RWPE2 (cell line): ENCODE measurements around the gene ABCA2.
A peak's percentile ranks its signal among the peaks of the same experiment; 100 is the strongest.

Experiments used
- ATAC-seq: fragments of 200-7000 bp; cut with Tn5 transposase; 3 replicates; pipeline ENCODE4 v1.9.1; 2021; ENCODE audit warnings: low read depth
- DNase-seq: peaks from one replicate; pipeline ENCODE4 v3.0.0-alpha.2; 2020; ENCODE audit warnings: low spot score
- H3K27ac ChIP-seq: fragments of 450-650 bp; 2 replicates; pipeline ENCODE4 v1.5.1; 2017; ENCODE audit warnings: mild to moderate bottlenecking; ENCODE audit not compliant: poor library complexity, severe bottlenecking
- H3K27me3 ChIP-seq: fragments of 250-450 bp; sonication (Bioruptor Pico); 2 replicates; pipeline ENCODE4 v1.5.1; 2021; ENCODE audit warnings: mild to moderate bottlenecking, moderate library complexity; ENCODE audit not compliant: insufficient read depth, poor library complexity, severe bottlenecking
- H3K36me3 ChIP-seq: fragments of 250-450 bp; sonication (Bioruptor Pico); 2 replicates; pipeline ENCODE4 v1.5.1; 2020; ENCODE audit warnings: low read depth, mild to moderate bottlenecking, moderate library complexity
- H3K4me1 ChIP-seq: fragments of 250-450 bp; sonication (Bioruptor Pico); 2 replicates; pipeline ENCODE4 v1.5.1; 2021; ENCODE audit warnings: mild to moderate bottlenecking, moderate library complexity; ENCODE audit not compliant: insufficient read depth, poor library complexity, severe bottlenecking
- H3K4me3 ChIP-seq: fragments of 250-450 bp; sonication (Bioruptor Pico); 2 replicates; pipeline ENCODE4 v1.5.1; 2021; ENCODE audit warnings: mild to moderate bottlenecking, moderate library complexity; ENCODE audit not compliant: severe bottlenecking
- H3K9me3 ChIP-seq: fragments of 250-450 bp; sonication (Bioruptor Pico); 2 replicates; pipeline ENCODE4 v1.5.1; 2021; ENCODE audit warnings: mild to moderate bottlenecking, moderate library complexity; ENCODE audit not compliant: severe bottlenecking
- CTCF ChIP-seq: fragments of 450-650 bp; IDR thresholded peaks from one replicate; pipeline ENCODE4 v1.5.1; 2017; ENCODE audit warnings: mild to moderate bottlenecking, moderate library complexity; ENCODE audit not compliant: poor library complexity, severe bottlenecking

Gene ABCA2

GRCh38 chr9:136983167-136983566 is 44.9 kb downstream of the ABCA2 start:
- H3K27ac ChIP-seq: no peak overlapping the region
- H3K27me3 ChIP-seq: peaks cover 14% of the 10 kb centered on the region
- no peaks in the 10 kb centered on the region for H3K36me3 ChIP-seq
- H3K4me1 ChIP-seq: no peaks in the 10 kb centered on the region
- no peak for TF ChIP-seq CTCF
- no peak overlapping the region for H3K4me3 ChIP-seq
- ATAC-seq (no peak), DNase-seq (no peak)
- H3K9me3 ChIP-seq: no peaks in the 10 kb centered on the region

- no peak for TF ChIP-seq CTCF
- ATAC-seq: peak; percentile 11; the same call in 1 of the 3 replicates
- H3K27me3 ChIP-seq: peaks cover 14% of the 10 kb centered on the region
These were observed 45.6 kb downstream of the ABCA2 start, which contains the start of gene LCNL1 for GRCh38 chr9:136982232-136983051. LCNL1 (plus strand) TSS chr9:136982993; CDS start chr9:136983587, 594 bp downstream.

GRCh38 chr9:136981588-136982231 is 46.3 kb downstream of the ABCA2 start:
- Histone ChIP-seq H3K27me3 (peaks cover 14% of the 10 kb centered on the region), H3K27ac (no peak overlapping the region), H3K4me1 (no peaks in the 10 kb centered on the region), H3K9me3 (no peaks in the 10 kb centered on the region), H3K36me3 (no peaks in the 10 kb centered on the region), H3K4me3 (no peak overlapping the region)
- no peak for TF ChIP-seq CTCF
- ATAC-seq (no peak), DNase-seq (no peak)

More at GRCh38 chr9:136982232-136983051, 45.6 kb downstream of the ABCA2 start, which contains the start of gene LCNL1:
- Histone ChIP-seq H3K9me3 (no peaks in the 10 kb centered on the region), H3K36me3 (no peaks in the 10 kb centered on the region), H3K27ac (no peak within 1 kb of the TSS), H3K4me3 (no peak within 1 kb of the TSS), H3K4me1 (no peaks in the 10 kb centered on the region)
- no peak for DNase-seq

- TF ChIP-seq CTCF: no peak
- no peak for DNase-seq
- ATAC-seq: no peak
- Histone ChIP-seq H3K27ac (no peak overlapping the region), H3K9me3 (no peaks in the 10 kb centered on the region), H3K27me3 (peaks cover 14% of the 10 kb centered on the region), H3K4me3 (no peak overlapping the region), H3K4me1 (no peaks in the 10 kb centered on the region), H3K36me3 (no peaks in the 10 kb centered on the region)
These were observed 47.2 kb downstream of the ABCA2 start for GRCh38 chr9:136980669-136981478.
